Progenitor cell of endocrine pancreas (in vitro differentiated cells): ENCODE measurements around the gene ASTL. TPM values are rescaled to one million over a fixed set of nuclear protein-coding genes. Genes with fewer than 3 reads are reported as not detected.

ENCODE experiments used
- DNase-seq: peaks from one replicate; pipeline ENCODE4 v3.0.0; 2021; ENCODE audit warnings: low spot score; ENCODE audit not compliant: unreplicated experiment
- H3K27ac Mint-ChIP-seq: 2 replicates; pipeline ENCODE4 v1.8.0; 2021; ENCODE audit warnings: mild to moderate bottlenecking, moderate library complexity, mixed read lengths
- H3K27me3 Mint-ChIP-seq: 2 replicates; pipeline ENCODE4 v1.8.0; 2021; ENCODE audit warnings: mixed read lengths
- H3K36me3 Mint-ChIP-seq: 2 replicates; pipeline ENCODE4 v1.8.0; 2022; ENCODE audit warnings: mixed read lengths; ENCODE audit not compliant: insufficient read depth
- H3K4me1 Mint-ChIP-seq: 2 replicates; pipeline ENCODE4 v1.8.0; 2021; ENCODE audit warnings: low read depth, mixed read lengths
- H3K4me3 Mint-ChIP-seq: 2 replicates; pipeline ENCODE4 v1.8.0; 2021; ENCODE audit warnings: low read depth, mild to moderate bottlenecking, moderate library complexity, mixed read lengths
- H3K9me3 Mint-ChIP-seq: 2 replicates; pipeline ENCODE4 v1.8.0; 2021; ENCODE audit warnings: low read depth, mixed read lengths
- CTCF ChIP-seq: fragments of 200-600 bp; sonication (generic); IDR thresholded peaks from one replicate; pipeline ENCODE4 v1.5.0; 2021; ENCODE audit warnings: antibody characterized with exemption, mild to moderate bottlenecking; ENCODE audit not compliant: unreplicated experiment
- total RNA-seq: library from RNA; stranded (reverse); gene quantifications from 2 replicates; pipeline ENCODE4 v1.2.1, GENCODE V29; 2021

The ASTL gene
- total RNA-seq, 1 donor from 2014 or later = 0.29 TPM

- DNase-seq = no peak
- Mint-ChIP-seq H3K9me3 (no peaks in the 10 kb centered on the region), H3K4me3 (no peak overlapping the region), H3K27ac (no peak overlapping the region), H3K4me1 (no peaks in the 10 kb centered on the region), H3K36me3 (peaks cover 16% of the 10 kb centered on the region), H3K27me3 (peaks cover 4% of the 10 kb centered on the region)
- no peak for TF ChIP-seq CTCF
Observed at GRCh38 chr2:96181529-96181928, 43.2 kb upstream of the ASTL start.

- H3K9me3 Mint-ChIP-seq = no peaks in the 10 kb centered on the region
- peaks cover 4% of the 10 kb centered on the region for H3K27me3 Mint-ChIP-seq
- H3K36me3 Mint-ChIP-seq = peaks cover 14% of the 10 kb centered on the region
- no peak for TF ChIP-seq CTCF
- H3K27ac Mint-ChIP-seq = no peak overlapping the region
- DNase-seq = no peak
- no peak overlapping the region for H3K4me3 Mint-ChIP-seq
- no peaks in the 10 kb centered on the region for H3K4me1 Mint-ChIP-seq
Observed at GRCh38 chr2:96180521-96180920, 42.2 kb upstream of the ASTL start.

GRCh38 chr2:96180002-96180401, 41.7 kb upstream of the ASTL start:
- no peak for DNase-seq
- Mint-ChIP-seq H3K27me3 (peaks cover 4% of the 10 kb centered on the region), H3K36me3 (peaks cover 10% of the 10 kb centered on the region), H3K27ac (no peak overlapping the region), H3K9me3 (no peaks in the 10 kb centered on the region), H3K4me1 (no peaks in the 10 kb centered on the region), H3K4me3 (no peak overlapping the region)
- TF ChIP-seq CTCF = no peak

- no peak for TF ChIP-seq CTCF
- no peak for DNase-seq
- Mint-ChIP-seq H3K9me3 (no peaks in the 10 kb centered on the region), H3K27me3 (peaks cover 4% of the 10 kb centered on the region), H3K27ac (no peak overlapping the region), H3K36me3 (no peaks in the 10 kb centered on the region), H3K4me3 (no peak overlapping the region), H3K4me1 (no peaks in the 10 kb centered on the region)
Observed at GRCh38 chr2:96176661-96177060, 38.4 kb upstream of the ASTL start.

GRCh38 chr2:96175951-96176350, 37.6 kb upstream of the ASTL start:
- Mint-ChIP-seq H3K27me3 (peaks cover 4% of the 10 kb centered on the region), H3K9me3 (no peaks in the 10 kb centered on the region), H3K4me1 (no peaks in the 10 kb centered on the region), H3K4me3 (no peak overlapping the region), H3K36me3 (no peaks in the 10 kb centered on the region), H3K27ac (no peak overlapping the region)
- DNase-seq = no peak
- no peak for TF ChIP-seq CTCF
